ENCODE data around the gene SORL1. TPM values are rescaled to one million over a fixed set of nuclear protein-coding genes. Genes with fewer than 3 reads are reported as not detected.

Gene SORL1
- total and polyA plus RNA-seq, 2 of the 8 experiments (the other 6 are each of a cell fraction or from before 2014, with no cell fraction given), result 38.1 to 65.5 TPM

DNA sequence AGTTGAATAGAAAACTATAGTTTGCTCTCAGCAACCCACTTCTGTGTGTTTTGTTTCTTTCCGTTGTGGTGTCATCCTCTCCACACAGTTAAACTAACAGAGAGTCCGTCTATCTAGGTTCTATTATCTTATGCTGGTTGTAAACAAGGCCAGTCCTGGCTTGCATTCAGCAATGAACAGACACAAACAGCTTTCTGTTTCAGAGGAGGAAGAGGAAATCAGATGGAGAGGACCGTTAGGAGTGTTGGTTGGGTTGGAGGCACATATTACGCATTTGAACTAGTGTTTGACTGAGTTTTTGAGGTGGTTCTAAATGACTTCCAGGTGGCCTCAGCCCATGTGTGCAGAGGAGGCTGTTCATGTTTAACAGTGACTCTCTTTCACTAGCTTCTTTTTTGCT is 130.2 kb downstream of the SORL1 start (continued):
- TF ChIP-seq, protein P1, sequence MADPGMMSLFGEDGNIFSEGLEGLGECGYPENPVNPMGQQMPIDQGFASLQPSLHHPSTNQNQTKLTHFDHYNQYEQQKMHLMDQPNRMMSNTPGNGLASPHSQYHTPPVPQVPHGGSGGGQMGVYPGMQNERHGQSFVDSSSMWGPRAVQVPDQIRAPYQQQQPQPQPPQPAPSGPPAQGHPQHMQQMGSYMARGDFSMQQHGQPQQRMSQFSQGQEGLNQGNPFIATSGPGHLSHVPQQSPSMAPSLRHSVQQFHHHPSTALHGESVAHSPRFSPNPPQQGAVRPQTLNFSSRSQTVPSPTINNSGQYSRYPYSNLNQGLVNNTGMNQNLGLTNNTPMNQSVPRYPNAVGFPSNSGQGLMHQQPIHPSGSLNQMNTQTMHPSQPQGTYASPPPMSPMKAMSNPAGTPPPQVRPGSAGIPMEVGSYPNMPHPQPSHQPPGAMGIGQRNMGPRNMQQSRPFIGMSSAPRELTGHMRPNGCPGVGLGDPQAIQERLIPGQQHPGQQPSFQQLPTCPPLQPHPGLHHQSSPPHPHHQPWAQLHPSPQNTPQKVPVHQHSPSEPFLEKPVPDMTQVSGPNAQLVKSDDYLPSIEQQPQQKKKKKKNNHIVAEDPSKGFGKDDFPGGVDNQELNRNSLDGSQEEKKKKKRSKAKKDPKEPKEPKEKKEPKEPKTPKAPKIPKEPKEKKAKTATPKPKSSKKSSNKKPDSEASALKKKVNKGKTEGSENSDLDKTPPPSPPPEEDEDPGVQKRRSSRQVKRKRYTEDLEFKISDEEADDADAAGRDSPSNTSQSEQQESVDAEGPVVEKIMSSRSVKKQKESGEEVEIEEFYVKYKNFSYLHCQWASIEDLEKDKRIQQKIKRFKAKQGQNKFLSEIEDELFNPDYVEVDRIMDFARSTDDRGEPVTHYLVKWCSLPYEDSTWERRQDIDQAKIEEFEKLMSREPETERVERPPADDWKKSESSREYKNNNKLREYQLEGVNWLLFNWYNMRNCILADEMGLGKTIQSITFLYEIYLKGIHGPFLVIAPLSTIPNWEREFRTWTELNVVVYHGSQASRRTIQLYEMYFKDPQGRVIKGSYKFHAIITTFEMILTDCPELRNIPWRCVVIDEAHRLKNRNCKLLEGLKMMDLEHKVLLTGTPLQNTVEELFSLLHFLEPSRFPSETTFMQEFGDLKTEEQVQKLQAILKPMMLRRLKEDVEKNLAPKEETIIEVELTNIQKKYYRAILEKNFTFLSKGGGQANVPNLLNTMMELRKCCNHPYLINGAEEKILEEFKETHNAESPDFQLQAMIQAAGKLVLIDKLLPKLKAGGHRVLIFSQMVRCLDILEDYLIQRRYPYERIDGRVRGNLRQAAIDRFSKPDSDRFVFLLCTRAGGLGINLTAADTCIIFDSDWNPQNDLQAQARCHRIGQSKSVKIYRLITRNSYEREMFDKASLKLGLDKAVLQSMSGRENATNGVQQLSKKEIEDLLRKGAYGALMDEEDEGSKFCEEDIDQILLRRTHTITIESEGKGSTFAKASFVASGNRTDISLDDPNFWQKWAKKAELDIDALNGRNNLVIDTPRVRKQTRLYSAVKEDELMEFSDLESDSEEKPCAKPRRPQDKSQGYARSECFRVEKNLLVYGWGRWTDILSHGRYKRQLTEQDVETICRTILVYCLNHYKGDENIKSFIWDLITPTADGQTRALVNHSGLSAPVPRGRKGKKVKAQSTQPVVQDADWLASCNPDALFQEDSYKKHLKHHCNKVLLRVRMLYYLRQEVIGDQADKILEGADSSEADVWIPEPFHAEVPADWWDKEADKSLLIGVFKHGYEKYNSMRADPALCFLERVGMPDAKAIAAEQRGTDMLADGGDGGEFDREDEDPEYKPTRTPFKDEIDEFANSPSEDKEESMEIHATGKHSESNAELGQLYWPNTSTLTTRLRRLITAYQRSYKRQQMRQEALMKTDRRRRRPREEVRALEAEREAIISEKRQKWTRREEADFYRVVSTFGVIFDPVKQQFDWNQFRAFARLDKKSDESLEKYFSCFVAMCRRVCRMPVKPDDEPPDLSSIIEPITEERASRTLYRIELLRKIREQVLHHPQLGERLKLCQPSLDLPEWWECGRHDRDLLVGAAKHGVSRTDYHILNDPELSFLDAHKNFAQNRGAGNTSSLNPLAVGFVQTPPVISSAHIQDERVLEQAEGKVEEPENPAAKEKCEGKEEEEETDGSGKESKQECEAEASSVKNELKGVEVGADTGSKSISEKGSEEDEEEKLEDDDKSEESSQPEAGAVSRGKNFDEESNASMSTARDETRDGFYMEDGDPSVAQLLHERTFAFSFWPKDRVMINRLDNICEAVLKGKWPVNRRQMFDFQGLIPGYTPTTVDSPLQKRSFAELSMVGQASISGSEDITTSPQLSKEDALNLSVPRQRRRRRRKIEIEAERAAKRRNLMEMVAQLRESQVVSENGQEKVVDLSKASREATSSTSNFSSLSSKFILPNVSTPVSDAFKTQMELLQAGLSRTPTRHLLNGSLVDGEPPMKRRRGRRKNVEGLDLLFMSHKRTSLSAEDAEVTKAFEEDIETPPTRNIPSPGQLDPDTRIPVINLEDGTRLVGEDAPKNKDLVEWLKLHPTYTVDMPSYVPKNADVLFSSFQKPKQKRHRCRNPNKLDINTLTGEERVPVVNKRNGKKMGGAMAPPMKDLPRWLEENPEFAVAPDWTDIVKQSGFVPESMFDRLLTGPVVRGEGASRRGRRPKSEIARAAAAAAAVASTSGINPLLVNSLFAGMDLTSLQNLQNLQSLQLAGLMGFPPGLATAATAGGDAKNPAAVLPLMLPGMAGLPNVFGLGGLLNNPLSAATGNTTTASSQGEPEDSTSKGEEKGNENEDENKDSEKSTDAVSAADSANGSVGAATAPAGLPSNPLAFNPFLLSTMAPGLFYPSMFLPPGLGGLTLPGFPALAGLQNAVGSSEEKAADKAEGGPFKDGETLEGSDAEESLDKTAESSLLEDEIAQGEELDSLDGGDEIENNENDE (IDR thresholded peaks at IDR 0.05; ENCODE audit: insufficient replicate concordance, low read length), result no peak
- TF ChIP-seq KDM5A (IDR thresholded peaks at IDR 0.05; ENCODE audit: low read length) (no peak), BRCA1 (IDR thresholded peaks at IDR 0.05; ENCODE audit: low read depth, low read length) (no peak), CHD2 (IDR thresholded peaks at IDR 0.05; ENCODE audit: low read length) (no peak), NRF1 (IDR thresholded peaks at IDR 0.05; ENCODE audit: low read depth, low read length) (no peak), SIRT6 (IDR thresholded peaks at IDR 0.05; ENCODE audit: low read length) (no peak), TAF7 (optimal IDR thresholded peaks at IDR 0.05; ENCODE audit: borderline replicate concordance, low read depth, low read length) (no peak), EP300 (IDR thresholded peaks at IDR 0.05; ENCODE audit: borderline replicate concordance in 1 of 2, low read depth in 2 of 2, low read length in 2 of 2) (no peak), SP4 (IDR thresholded peaks at IDR 0.05; ENCODE audit: low read length) (no peak), CHD1 (IDR thresholded peaks at IDR 0.05; ENCODE audit: low read depth, low read length) (no peak), BCL11A (IDR thresholded peaks at IDR 0.05; ENCODE audit: low read depth in 2 of 2, low read length in 2 of 2) (no peak), EZH2 (IDR thresholded peaks at IDR 0.05; ENCODE audit: low read depth, low read length, severe bottlenecking) (no peak)

Measured in H1 (cell line).